Right atrium auricular region (tissue), 2 donors: ENCODE data around the gene GBF1. TPM values are rescaled to one million over a fixed set of nuclear protein-coding genes. Genes with fewer than 3 reads are reported as not detected.
A peak's percentile ranks its signal among the peaks of the same experiment; 100 is the strongest.

ENCODE experiments used
- DNase-seq: peaks from one replicate; pipeline ENCODE4 v3.0.0-alpha.2; 2019; ENCODE audit warnings: low spot score
- H3K27ac ChIP-seq, 2 donors: fragments of 200-600 bp; sonication (generic); 1 replicate in 1 of 2; 2 replicates in 1 of 2; pipeline ENCODE4 v1.5.1; 2016 to 2019
- H3K27me3 ChIP-seq, 2 donors: fragments of 200-600 bp; sonication (generic); one replicate each; pipeline versions ENCODE4 v1.5.1 to v1.6.0; 2017 to 2019
- H3K36me3 ChIP-seq: fragments of 200-600 bp; sonication (generic); one replicate; pipeline ENCODE4 v1.5.1; 2016
- H3K4me1 ChIP-seq, 2 donors: fragments of 200-600 bp; sonication (generic); one replicate each; pipeline versions ENCODE4 v1.5.1 to v1.6.0; 2017 to 2019
- H3K4me3 ChIP-seq, 2 donors: fragments of 200-600 bp; sonication (generic); 1 replicate in 1 of 2; 2 replicates in 1 of 2; pipeline ENCODE4 v1.5.1; 2017 to 2019; ENCODE audit warnings: mild to moderate bottlenecking in 1 of 2, moderate library complexity in 1 of 2
- H3K9me3 ChIP-seq, 2 donors: fragments of 200-600 bp; sonication (generic); one replicate each; pipeline ENCODE4 v1.5.1; 2019
- CTCF ChIP-seq, 2 donors: fragments of 200-600 bp; sonication (generic); IDR thresholded peaks; one replicate each; pipeline ENCODE4 v1.5.1; 2019; ENCODE audit warnings: antibody characterized with exemption in 2 of 2
- total RNA-seq, 2 donors: library from RNA; depleted of rRNA; stranded (reverse); fragments of >200 nt; gene quantifications; one replicate each; pipeline ENCODE4 v1.1.0, GENCODE V29; 2016

GBF1 gene
- total RNA-seq, 2 donors from 2014 or later: 38.5 to 38.9 TPM

GRCh38 chr10:102332772-102333171 lies 87.4 kb downstream of the GBF1 start:
- Histone ChIP-seq H3K4me1 (peaks cover 0 to 29% of the 10 kb centered on the region in 2 donors), H3K27me3 (no peaks in the 10 kb centered on the region), H3K27ac (no peak overlapping the region), H3K9me3 (no peaks in the 10 kb centered on the region), H3K36me3 (no peaks in the 10 kb centered on the region), H3K4me3 (no peak overlapping the region)
- no peak for TF ChIP-seq CTCF (IDR thresholded peaks at IDR 0.05)
- no peak for DNase-seq

- no peak for TF ChIP-seq CTCF (IDR thresholded peaks at IDR 0.05)
- H3K36me3 ChIP-seq: no peaks in the 10 kb centered on the region
- H3K27ac ChIP-seq: peak overlapping the region; percentile 12 to 34
- H3K27me3 ChIP-seq: no peaks in the 10 kb centered on the region
- no peaks in the 10 kb centered on the region for H3K9me3 ChIP-seq
- H3K4me1 ChIP-seq: peaks cover 0 to 25% of the 10 kb centered on the region in 2 donors
- DNase-seq: no peak
- no peak overlapping the region for H3K4me3 ChIP-seq
These were observed 88.8 kb downstream of the GBF1 start for GRCh38 chr10:102334101-102334500.

- Histone ChIP-seq H3K36me3 (no peaks in the 10 kb centered on the region), H3K27ac (peak overlapping the region; percentile 12 to 34), H3K4me1 (peaks cover 0 to 25% of the 10 kb centered on the region in 2 donors), H3K27me3 (no peaks in the 10 kb centered on the region), H3K9me3 (no peaks in the 10 kb centered on the region), H3K4me3 (no peak overlapping the region)
- TF ChIP-seq CTCF (IDR thresholded peaks at IDR 0.05): no peak
- DNase-seq: peak; percentile 71
These were observed 89.9 kb downstream of the GBF1 start for GRCh38 chr10:102335184-102335583.

- H3K36me3 ChIP-seq: peaks cover 14% of the 10 kb centered on the region
- no peak overlapping the region for H3K27ac ChIP-seq
- no peaks in the 10 kb centered on the region for H3K27me3 ChIP-seq
- H3K9me3 ChIP-seq: no peaks in the 10 kb centered on the region
- no peaks in the 10 kb centered on the region for H3K4me1 ChIP-seq
- TF ChIP-seq CTCF (IDR thresholded peaks at IDR 0.05): no peak
- no peak overlapping the region for H3K4me3 ChIP-seq
- no peak for DNase-seq
These were observed 95.8 kb downstream of the GBF1 start for GRCh38 chr10:102341038-102341688.

- Histone ChIP-seq H3K27ac (no peak overlapping the region), H3K9me3 (no peaks in the 10 kb centered on the region), H3K4me1 (no peaks in the 10 kb centered on the region), H3K36me3 (peaks cover 14% of the 10 kb centered on the region), H3K4me3 (no peak overlapping the region), H3K27me3 (no peaks in the 10 kb centered on the region)
- no peak for DNase-seq
- no peak for TF ChIP-seq CTCF (IDR thresholded peaks at IDR 0.05)
These were observed 97.1 kb downstream of the GBF1 start for GRCh38 chr10:102342458-102342857.

- Histone ChIP-seq H3K27me3 (no peaks in the 10 kb centered on the region), H3K4me1 (no peaks in the 10 kb centered on the region), H3K27ac (no peak overlapping the region), H3K4me3 (no peak overlapping the region), H3K9me3 (no peaks in the 10 kb centered on the region), H3K36me3 (peaks cover 14% of the 10 kb centered on the region)
- TF ChIP-seq CTCF (IDR thresholded peaks at IDR 0.05): no peak
- no peak for DNase-seq
These were observed 97.6 kb downstream of the GBF1 start for GRCh38 chr10:102342958-102343357.
